Fibroblast of lung (primary cell): ENCODE data around the gene THRA.
A peak's percentile ranks its signal among the peaks of the same experiment; 100 is the strongest.

Source experiments
- CTCF ChIP-seq, 2 donors: IDR thresholded peaks in 1 of 2; conservative IDR thresholded peaks in 1 of 2; 1 replicate in 1 of 2; 2 replicates in 1 of 2; pipeline ENCODE4 v1.5.1; 2011 to 2012; ENCODE audit warnings: low read length in 2 of 2, control low read depth in 1 of 2, inconsistent platforms in 1 of 2, low read depth in 1 of 2, mild to moderate bottlenecking in 1 of 2
- EZH2 ChIP-seq: IDR thresholded peaks from 2 replicates; pipeline ENCODE4 v1.5.1; 2012; ENCODE audit warnings: low read length, control low read depth, mild to moderate bottlenecking; ENCODE audit errors: missing control alignments

GRCh38 chr17:40108970-40109824 is 46.4 kb downstream of the THRA start:
- peak in 1 of 2 donors; percentile 5 for TF ChIP-seq CTCF (conservative IDR thresholded peaks at IDR 0.05 in 1 of 2, IDR thresholded peaks at IDR 0.05 in 1 of 2; ENCODE audit: low read depth in 1 of 2, low read length in 2 of 2)
- TF ChIP-seq EZH2 = no peak
